ENCODE measurements around the gene GSTA3.

The GSTA3 gene

GRCh38 chr6:52922161-52922560 is 12.7 kb upstream of the GSTA3 start:
- no peak overlapping the region for H3K4me3 ChIP-seq (ENCODE audit: low read depth, low read length)
- H3K36me3 ChIP-seq (ENCODE audit: control insufficient read depth in 2 of 2, insufficient read depth in 1 of 2, low read length in 2 of 2) = no peaks in the 10 kb centered on the region
- CTCF ChIA-PET = interaction anchor here (0.5 kb wide), 1 partner anchor 170 kb away, joined by 4 read pairs; no protein-coding TSS in a partner anchor
- no peaks in the 10 kb centered on the region for H3K9me3 ChIP-seq (ENCODE audit: control insufficient read depth, insufficient read depth, low read depth, low read length)
- POLR2A ChIA-PET = no interaction called here
- peaks cover 4% of the 10 kb centered on the region for H3K4me1 ChIP-seq (ENCODE audit: control insufficient read depth, insufficient read depth, low read length)
- no peak overlapping the region for H3K27ac ChIP-seq (ENCODE audit: extremely low read depth, low read depth, low read length)
- TF ChIP-seq SCRT2 (tag by site-specific recombination; IDR thresholded peaks at IDR 0.05) = no peak
- TF ChIP-seq ZNF654 (tag by site-specific recombination; IDR thresholded peaks at IDR 0.05; ENCODE audit: low read depth) = no peak
- no peak for TF ChIP-seq ZNF501 (tag by site-specific recombination; IDR thresholded peaks at IDR 0.05)
- TF ChIP-seq ZSCAN16 (tag by site-specific recombination; IDR thresholded peaks at IDR 0.05) = no peak
- no peak for TF ChIP-seq ZNF394 (tag by site-specific recombination; IDR thresholded peaks at IDR 0.05; ENCODE audit: borderline replicate concordance)
- no peak for TF ChIP-seq ZNF341 (tag by site-specific recombination; IDR thresholded peaks at IDR 0.05; ENCODE audit: low read depth)
- no peak for TF ChIP-seq ZBTB1 (tag by site-specific recombination; IDR thresholded peaks at IDR 0.05)
- no peak for TF ChIP-seq ZNF560 (tag by site-specific recombination; IDR thresholded peaks at IDR 0.05; ENCODE audit: borderline replicate concordance)
- TF ChIP-seq ZNF114 (tag by site-specific recombination; IDR thresholded peaks at IDR 0.05) = no peak
- no peak for TF ChIP-seq ZBTB44 (tag by site-specific recombination; IDR thresholded peaks at IDR 0.05)
- no peak for TF ChIP-seq ZNF133 (tag by site-specific recombination; IDR thresholded peaks at IDR 0.05)
- no peak for TF ChIP-seq ZNF48 (tag by site-specific recombination; IDR thresholded peaks at IDR 0.05)

GRCh38 chr6:52921743-52922142 is 12.2 kb upstream of the GSTA3 start:
- peaks cover 4% of the 10 kb centered on the region for H3K4me1 ChIP-seq (ENCODE audit: control insufficient read depth, insufficient read depth, low read length)
- H3K36me3 ChIP-seq (ENCODE audit: control insufficient read depth in 2 of 2, insufficient read depth in 1 of 2, low read length in 2 of 2) = no peaks in the 10 kb centered on the region
- no peak overlapping the region for H3K27ac ChIP-seq (ENCODE audit: extremely low read depth, low read depth, low read length)
- no peaks in the 10 kb centered on the region for H3K9me3 ChIP-seq (ENCODE audit: control insufficient read depth, insufficient read depth, low read depth, low read length)
- ChIA-PET POLR2A (no interaction called here), CTCF (interaction anchor here (0.5 to 0.9 kb wide), 2 partner anchors 75 to 170 kb away, joined by 3 to 4 read pairs; no protein-coding TSS in a partner anchor)
- TF ChIP-seq ZBTB7A (tag by site-specific recombination; IDR thresholded peaks at IDR 0.05; ENCODE audit: low read depth) (no peak), TRIM28 (IDR thresholded peaks at IDR 0.05; ENCODE audit: borderline replicate concordance, low read length) (no peak), ZNF221 (tag by site-specific recombination; IDR thresholded peaks at IDR 0.05; ENCODE audit: borderline replicate concordance) (no peak), ZNF514 (tag by site-specific recombination; IDR thresholded peaks at IDR 0.05) (no peak), ZNF37A (tag by site-specific recombination; IDR thresholded peaks at IDR 0.05) (no peak), ZNF658 (tag by site-specific recombination; IDR thresholded peaks at IDR 0.05) (no peak), ZNF677 (tag by site-specific recombination; IDR thresholded peaks at IDR 0.05) (no peak), ZNF350 (tag by site-specific recombination; IDR thresholded peaks at IDR 0.05) (no peak), SP7 (tag by site-specific recombination; IDR thresholded peaks at IDR 0.05) (no peak), ZNF354C (tag by site-specific recombination; IDR thresholded peaks at IDR 0.05; ENCODE audit: borderline replicate concordance, low read depth) (no peak), ZSCAN23 (tag by site-specific recombination; IDR thresholded peaks at IDR 0.05) (no peak), PRDM2 (tag by site-specific recombination; IDR thresholded peaks at IDR 0.05; ENCODE audit: borderline replicate concordance) (no peak), ZBTB20 (tag by site-specific recombination; IDR thresholded peaks at IDR 0.05) (no peak), ZNF280D (tag by site-specific recombination; IDR thresholded peaks at IDR 0.05) (no peak)
- H3K4me3 ChIP-seq (ENCODE audit: low read depth, low read length) = no peak overlapping the region
